Measurements from ENCODE around the gene EEF1AKMT4. TPM values are rescaled to one million over a fixed set of nuclear protein-coding genes. Genes with fewer than 3 reads are reported as not detected.

Gene EEF1AKMT4
- polyA plus RNA-seq, 2 of the 4 experiments (the other 2 are of a cell fraction): 9.8 to 12.7 TPM

DNA sequence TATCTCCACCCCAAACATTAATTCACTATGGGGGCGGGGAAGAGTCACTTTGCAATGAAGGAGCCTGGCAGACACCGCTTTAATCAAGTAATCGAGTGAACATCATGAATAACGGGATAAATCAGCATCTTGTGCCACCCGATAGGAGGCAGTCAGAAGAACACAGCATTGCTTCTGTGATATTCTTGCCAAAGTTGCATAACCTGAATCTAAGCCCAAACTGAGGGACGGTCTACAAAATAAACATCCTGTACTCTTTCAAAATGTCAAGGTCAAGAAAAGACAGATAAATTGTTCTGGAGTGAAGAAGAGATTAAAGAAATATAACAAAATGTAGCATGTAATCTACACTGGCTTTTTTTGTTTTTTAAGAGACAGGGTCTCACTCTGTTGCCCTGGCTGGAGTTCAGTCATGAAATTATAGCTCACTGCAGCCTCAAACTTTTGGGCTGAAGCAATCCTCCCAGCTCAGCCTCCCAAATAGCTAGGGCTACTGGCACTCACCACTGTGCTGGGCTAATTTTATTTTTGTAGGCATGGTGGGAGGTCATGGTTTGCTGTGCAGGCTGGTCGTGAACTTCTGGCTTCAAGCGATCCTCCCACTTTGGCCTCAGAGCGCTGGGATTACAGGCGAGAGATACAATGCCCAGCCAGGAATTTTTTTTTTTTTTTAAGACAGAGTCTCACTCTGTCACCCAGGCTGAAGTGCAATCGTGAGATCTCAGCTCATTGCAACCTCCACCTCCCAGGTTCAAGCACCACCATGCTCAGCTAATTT lies 40.1 kb upstream of the EEF1AKMT4 start:
- DNase-seq (ENCODE audit: low read depth in 1 of 2, low spot score in 1 of 2) (no peak), FAIRE-seq (no peak), ATAC-seq (no peak)
- Histone ChIP-seq H3K4me2 (no peak overlapping the region), H3K4me1 (no peaks in the 10 kb centered on the region), H3K27ac (no peak overlapping the region), H3K9me3 (no peaks in the 10 kb centered on the region), H3K4me3 (no peak overlapping the region)
- no peak for TF ChIP-seq EHMT2 (IDR thresholded peaks at IDR 0.05; ENCODE audit: low read depth)
- no peak for TF ChIP-seq HOXA7 (CRISPR knock-in tag; IDR thresholded peaks at IDR 0.05)
- TF ChIP-seq NPAS2 (CRISPR knock-in tag; IDR thresholded peaks at IDR 0.05; ENCODE audit: borderline replicate concordance): no peak
- no peak for TF ChIP-seq ZFP36 (IDR thresholded peaks at IDR 0.05; ENCODE audit: borderline replicate concordance, partially characterized antibody)
- TF ChIP-seq, protein P1, sequence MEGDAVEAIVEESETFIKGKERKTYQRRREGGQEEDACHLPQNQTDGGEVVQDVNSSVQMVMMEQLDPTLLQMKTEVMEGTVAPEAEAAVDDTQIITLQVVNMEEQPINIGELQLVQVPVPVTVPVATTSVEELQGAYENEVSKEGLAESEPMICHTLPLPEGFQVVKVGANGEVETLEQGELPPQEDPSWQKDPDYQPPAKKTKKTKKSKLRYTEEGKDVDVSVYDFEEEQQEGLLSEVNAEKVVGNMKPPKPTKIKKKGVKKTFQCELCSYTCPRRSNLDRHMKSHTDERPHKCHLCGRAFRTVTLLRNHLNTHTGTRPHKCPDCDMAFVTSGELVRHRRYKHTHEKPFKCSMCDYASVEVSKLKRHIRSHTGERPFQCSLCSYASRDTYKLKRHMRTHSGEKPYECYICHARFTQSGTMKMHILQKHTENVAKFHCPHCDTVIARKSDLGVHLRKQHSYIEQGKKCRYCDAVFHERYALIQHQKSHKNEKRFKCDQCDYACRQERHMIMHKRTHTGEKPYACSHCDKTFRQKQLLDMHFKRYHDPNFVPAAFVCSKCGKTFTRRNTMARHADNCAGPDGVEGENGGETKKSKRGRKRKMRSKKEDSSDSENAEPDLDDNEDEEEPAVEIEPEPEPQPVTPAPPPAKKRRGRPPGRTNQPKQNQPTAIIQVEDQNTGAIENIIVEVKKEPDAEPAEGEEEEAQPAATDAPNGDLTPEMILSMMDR (IDR thresholded peaks at IDR 0.05): no peak
- TF ChIP-seq TP53 (CRISPR knock-in tag; IDR thresholded peaks at IDR 0.05): no peak
- TF ChIP-seq, protein P2, sequence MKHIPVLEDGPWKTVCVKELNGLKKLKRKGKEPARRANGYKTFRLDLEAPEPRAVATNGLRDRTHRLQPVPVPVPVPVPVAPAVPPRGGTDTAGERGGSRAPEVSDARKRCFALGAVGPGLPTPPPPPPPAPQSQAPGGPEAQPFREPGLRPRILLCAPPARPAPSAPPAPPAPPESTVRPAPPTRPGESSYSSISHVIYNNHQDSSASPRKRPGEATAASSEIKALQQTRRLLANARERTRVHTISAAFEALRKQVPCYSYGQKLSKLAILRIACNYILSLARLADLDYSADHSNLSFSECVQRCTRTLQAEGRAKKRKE (CRISPR knock-in tag; IDR thresholded peaks at IDR 0.05; ENCODE audit: low read depth): no peak
- TF ChIP-seq, protein P3, sequence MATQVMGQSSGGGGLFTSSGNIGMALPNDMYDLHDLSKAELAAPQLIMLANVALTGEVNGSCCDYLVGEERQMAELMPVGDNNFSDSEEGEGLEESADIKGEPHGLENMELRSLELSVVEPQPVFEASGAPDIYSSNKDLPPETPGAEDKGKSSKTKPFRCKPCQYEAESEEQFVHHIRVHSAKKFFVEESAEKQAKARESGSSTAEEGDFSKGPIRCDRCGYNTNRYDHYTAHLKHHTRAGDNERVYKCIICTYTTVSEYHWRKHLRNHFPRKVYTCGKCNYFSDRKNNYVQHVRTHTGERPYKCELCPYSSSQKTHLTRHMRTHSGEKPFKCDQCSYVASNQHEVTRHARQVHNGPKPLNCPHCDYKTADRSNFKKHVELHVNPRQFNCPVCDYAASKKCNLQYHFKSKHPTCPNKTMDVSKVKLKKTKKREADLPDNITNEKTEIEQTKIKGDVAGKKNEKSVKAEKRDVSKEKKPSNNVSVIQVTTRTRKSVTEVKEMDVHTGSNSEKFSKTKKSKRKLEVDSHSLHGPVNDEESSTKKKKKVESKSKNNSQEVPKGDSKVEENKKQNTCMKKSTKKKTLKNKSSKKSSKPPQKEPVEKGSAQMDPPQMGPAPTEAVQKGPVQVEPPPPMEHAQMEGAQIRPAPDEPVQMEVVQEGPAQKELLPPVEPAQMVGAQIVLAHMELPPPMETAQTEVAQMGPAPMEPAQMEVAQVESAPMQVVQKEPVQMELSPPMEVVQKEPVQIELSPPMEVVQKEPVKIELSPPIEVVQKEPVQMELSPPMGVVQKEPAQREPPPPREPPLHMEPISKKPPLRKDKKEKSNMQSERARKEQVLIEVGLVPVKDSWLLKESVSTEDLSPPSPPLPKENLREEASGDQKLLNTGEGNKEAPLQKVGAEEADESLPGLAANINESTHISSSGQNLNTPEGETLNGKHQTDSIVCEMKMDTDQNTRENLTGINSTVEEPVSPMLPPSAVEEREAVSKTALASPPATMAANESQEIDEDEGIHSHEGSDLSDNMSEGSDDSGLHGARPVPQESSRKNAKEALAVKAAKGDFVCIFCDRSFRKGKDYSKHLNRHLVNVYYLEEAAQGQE (IDR thresholded peaks at IDR 0.05): no peak
- TF ChIP-seq FOSL2 (IDR thresholded peaks at IDR 0.05): no peak
- TF ChIP-seq FOSL2 (CRISPR knock-in tag; IDR thresholded peaks at IDR 0.05): no peak
- no peak for TF ChIP-seq PHF8 (IDR thresholded peaks at IDR 0.05; ENCODE audit: borderline replicate concordance, low read depth)
- no peak for TF ChIP-seq ELK1 (IDR thresholded peaks at IDR 0.05; ENCODE audit: low read depth, low read length)
- TF ChIP-seq, protein P4, sequence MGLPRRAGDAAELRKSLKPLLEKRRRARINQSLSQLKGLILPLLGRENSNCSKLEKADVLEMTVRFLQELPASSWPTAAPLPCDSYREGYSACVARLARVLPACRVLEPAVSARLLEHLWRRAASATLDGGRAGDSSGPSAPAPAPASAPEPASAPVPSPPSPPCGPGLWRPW (IDR thresholded peaks at IDR 0.05): no peak
- TF ChIP-seq GATA3 (IDR thresholded peaks at IDR 0.05; ENCODE audit: borderline replicate concordance): no peak
- TF ChIP-seq RNF2 (IDR thresholded peaks at IDR 0.05; ENCODE audit: borderline replicate concordance, low read depth): no peak
- no peak for TF ChIP-seq CHD4 (IDR thresholded peaks at IDR 0.05; ENCODE audit: borderline replicate concordance)
- TF ChIP-seq CBX2 (IDR thresholded peaks at IDR 0.05; ENCODE audit: borderline replicate concordance, low read depth): no peak
- no peak for TF ChIP-seq RCOR1 (IDR thresholded peaks at IDR 0.05; ENCODE audit: low read depth, low read length)
- TF ChIP-seq RAD21 (conservative IDR thresholded peaks at IDR 0.05 in 1 of 2, IDR thresholded peaks at IDR 0.05 in 1 of 2): no peak
- ChIA-PET POLR2A (no interaction called here), CTCF (interaction anchor here (2.4 kb wide), 1 partner anchor 19 kb away, joined by 10 read pairs; no protein-coding TSS in a partner anchor)
- 29% methylated on average over 11 of the region's 11 CpGs for WGBS (ENCODE audit: missing lambda C conversion rate)
